ENCODE data around the gene COG2.
"Not testable (repeated sequence)": the region's sequence is repeated elsewhere in the genome, so short reads cannot be mapped to it uniquely, and the experiment has no call there.

COG2 gene

DNA sequence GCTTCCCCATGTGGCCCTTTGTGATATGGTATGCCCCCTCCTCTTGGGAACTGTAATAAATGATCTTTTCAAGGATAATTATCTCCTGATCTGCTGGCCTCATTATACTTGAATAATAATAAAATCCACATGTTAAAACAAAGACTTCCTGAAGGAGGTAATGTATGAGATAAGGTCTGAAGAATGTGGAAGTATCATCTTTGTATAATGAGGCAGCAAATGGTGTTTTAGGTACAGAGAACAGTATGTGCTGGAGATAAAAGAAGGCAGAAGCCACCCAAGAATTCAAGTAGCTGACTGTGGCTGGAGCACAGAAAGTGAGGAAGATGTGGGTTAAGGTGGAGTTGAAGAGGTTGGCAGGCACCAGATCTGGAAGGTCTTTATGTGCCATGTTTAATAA is 12.8 kb upstream of the COG2 start:
- DNase-seq: no peak

DNA sequence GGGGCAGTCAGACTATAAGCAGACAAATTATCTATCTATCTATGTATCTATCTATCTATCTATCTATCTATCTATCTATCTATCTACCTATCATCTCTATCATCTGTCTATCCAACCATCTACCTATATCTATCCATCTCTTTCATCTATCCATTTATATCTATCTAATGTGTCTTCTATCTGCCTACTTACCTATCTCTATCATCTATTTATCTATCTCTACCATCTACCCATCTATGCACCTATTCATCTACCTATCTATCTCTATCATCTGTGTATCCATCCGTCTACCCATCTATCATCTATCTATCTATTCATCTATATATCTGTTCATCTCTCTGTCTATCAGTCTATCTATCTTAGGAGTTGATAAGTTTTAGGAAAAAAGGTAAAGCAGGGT is 10.8 kb upstream of the COG2 start:
- DNase-seq: no peak

DNA sequence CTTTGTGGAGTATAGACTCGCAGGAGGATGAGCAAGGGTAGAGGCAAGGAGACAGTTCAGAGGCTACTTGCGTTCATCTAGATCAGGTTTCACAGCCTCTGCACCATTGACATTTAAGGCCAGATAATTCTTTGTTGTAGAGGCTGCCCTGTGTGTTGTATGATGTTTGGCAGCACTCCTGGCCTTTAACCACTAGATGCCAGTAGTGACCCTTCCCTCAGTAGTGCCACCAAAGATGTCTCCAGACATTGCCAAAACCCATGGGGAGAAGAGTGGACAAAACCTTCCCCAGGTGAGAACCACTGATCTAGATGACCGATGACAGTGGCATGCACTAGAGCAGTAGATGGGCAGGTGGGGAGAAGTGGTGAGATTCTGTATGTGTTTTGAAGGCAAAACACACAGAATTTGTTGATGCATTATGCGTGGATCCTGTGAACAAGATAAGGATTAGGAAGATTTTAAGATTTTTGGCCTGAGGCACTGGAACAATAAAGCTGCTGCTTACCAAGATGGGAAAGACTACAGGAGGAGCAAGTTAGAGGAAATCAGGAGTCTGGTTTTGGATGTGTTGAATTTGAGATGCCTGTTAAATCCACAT is 9.9 kb upstream of the COG2 start:
- no peak for DNase-seq

DNA sequence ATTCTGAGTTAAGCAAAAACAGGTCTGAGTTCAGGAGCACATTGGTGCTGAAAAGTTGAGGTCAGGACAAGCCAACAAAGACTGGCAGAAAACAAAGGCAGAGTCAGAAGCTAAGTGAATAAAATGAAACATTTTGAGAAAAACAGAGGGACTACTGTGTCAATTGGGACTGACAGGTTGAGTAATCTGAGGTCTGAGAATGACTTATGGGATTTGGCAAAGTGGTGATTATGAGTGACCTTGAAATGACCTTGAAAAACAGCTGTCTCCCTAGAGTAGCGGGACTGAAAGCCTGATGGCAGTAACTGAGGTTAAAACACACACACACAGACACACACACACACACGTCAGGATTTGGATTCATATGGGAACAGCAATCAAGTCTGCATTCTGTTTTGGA is 8.8 kb upstream of the COG2 start:
- no peak for DNase-seq

DNA sequence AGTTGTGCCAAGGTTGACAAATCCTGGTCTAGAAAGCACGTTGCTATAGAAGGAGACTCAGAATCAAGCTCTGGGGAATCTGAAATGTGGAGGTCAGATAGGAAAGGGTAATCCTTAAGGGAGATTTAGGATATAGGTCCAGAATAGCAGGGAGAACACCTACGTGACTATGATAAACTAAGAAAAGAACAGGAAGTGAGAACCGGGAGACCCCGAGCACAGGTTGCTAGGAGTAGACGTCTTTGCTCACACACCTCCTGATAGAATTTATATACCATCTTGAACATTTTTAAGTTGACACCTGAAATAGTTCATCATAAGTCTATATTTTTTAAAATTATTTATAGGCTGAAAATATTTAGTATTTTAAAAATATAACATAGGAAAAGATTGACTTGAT is 7.9 kb upstream of the COG2 start:
- DNase-seq: no peak

DNA sequence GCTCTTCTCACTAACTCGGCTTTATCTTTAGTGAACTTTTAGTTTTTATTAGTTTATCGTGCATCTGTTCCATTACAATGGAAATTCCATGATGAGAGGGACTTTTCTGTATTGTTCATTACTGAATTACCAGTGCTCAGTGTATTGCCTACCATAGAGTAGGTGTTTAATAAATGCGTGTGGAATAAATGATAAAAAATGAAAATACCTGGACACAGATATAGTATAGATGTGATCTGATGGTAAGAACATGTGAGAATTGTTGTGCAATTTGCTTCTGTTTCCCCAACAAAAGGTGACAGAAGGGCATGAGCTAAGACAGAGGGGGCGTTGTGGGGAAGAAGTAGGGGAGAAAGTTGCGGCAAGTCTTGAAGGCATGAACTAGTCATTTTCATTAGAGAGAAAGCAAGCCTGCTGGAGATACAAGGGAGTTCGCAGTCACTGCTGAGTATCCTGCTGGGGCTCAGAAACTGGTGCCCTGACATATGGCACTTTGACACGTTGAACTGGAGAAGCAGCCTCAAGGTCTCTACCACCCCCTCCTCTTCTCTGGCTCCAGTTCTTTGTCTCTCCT is 5.6 kb upstream of the COG2 start:
- no peak for DNase-seq

DNA sequence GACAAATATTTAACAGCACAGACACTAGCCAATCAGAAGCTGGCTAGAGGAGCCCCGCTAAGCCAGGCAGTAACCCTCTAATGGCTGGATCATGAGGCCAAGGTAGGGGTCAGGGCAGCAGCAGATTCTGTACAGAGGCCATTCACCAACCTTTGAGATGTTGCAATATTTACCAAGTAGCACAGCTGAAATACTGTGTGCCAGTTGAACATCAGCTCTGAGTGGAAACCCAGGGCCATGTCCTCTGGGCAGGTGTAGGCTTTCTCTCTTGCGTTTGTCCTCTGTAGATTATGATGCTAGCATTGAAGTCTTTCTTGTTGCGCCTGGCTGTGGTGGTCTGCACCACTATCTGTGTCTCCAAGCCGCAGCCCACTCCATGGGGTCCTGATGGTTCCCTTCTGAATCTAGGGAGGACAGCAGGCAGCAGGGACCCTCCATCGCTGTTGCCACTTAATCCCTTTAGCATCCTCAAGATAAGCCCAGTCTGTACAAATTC is 2.5 kb upstream of the COG2 start:
- no peak for DNase-seq

DNA sequence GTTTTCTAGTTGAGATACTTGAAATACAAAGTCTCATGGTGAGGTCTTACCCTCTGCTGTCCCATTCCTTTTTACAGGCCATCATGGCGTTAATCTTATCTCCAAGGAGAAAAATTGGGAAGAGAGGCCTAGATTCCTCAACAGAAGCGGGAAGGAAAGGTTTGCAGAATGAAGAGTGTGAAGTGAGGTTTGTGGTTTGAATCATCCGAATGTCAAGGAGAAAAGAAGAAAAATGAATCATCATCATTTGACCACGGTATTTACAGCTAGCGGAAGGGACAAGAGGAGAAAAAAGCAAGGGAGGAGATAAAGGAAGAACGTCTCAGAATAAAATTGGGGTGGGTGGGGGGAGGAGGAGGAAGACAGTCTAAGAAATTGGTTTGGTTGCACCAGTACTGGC is 935 bp upstream of the COG2 start:
- DNase-seq: no peak

DNA sequence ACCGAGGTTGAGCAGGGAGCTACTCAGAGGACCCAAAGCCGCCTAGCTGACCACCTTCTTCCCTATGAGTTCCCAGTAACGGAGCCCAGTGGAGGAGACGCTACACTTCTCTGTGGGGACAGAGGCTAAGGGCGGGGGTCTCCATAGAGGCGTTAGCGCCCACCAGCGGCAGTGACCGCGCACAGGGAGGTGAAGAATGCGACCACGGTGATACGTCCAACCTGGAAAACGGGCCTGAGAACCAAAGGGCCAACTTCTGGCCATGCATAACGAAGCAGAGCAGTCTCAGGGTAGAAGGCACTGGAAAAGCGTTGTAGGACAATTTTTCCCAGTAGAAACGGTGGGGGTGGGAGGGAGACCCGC is 400 bp upstream of the COG2 start:
- DNase-seq: no peak

DNA sequence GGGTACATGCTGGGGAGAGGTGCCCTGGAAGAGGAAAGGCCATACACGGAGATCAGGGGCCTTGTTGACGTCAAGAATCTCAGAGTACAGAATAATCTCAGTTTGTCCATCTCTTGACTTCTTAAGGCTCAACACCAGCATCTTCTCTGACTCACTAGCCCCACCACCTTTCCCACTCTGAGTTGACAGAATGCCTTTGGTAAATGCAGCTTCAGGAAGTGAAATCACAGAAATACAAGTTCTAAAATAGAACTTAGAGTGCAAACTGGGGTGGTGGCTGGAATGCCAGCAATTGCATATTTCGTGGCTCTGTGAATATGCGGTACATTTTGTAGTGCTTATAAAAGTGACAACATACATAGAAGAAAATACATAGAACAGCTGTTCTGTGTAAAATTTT is 1.6 kb downstream of the COG2 start:
- DNase-seq: no peak

DNA sequence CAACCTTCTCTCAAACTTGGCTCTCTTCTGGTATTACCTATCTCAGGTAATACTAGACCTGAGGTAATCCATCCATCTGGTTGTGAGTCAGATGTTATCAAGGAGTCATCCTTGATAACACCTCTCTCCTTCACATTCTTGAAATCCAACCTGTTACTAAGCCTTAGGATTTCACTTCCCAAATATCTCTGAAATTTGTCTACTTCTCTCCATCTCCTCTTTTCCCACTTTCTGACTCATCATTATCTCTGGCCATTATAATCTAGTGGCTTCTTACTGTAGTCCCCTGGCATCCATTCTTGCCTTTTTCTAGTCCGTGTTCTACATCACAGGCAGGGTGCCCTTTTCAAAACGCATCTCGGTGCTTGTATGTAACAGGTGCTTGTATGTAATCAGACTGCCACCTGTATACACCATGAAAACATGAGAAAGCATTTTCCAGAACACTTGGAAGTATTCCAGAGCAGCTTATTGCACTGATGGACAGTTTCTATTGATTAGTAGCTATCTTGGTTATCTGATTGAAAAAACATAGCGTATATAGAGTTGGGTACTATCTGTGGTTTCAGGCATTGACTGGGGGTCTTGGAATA is 4.5 kb downstream of the COG2 start:
- no peak for DNase-seq

DNA sequence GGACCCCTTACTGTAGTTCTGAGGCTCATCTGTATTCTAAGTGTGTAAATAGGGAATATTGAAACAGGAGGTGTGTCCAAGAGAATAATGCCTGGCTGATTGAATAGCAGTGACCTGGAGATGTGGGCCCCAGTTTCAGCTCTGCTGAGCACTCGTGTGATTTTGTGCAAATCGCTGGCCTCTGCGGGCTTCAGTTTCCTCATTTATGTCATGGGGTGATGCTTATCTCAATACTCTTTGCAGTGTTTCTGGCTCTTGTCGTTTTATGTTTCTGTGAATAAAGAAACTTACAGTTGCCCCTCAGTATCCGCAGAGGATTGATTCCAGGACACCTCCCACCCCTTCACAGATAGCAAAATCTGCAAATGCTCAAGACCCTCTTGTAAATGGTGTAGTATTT is 5.0 kb downstream of the COG2 start:
- no peak for DNase-seq

DNA sequence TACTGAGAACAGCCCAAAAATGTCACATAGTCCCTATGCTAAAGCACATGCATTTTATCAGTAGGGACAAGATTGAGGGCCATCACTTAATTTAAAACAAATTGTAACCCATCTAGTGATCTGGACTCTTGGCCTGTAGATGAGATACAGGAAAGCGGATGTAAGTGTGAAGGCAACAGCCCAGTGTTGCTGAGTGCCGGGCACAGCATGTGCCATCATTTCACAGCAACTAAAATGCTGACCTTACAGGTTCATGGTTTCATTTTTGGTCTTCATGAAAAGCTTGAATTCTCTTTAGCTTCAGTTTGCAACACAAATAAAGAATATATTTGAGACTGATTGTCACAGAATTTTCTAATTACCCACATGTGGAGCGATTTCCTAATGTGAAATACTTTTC is 5.8 kb downstream of the COG2 start:
- no peak for DNase-seq

DNA sequence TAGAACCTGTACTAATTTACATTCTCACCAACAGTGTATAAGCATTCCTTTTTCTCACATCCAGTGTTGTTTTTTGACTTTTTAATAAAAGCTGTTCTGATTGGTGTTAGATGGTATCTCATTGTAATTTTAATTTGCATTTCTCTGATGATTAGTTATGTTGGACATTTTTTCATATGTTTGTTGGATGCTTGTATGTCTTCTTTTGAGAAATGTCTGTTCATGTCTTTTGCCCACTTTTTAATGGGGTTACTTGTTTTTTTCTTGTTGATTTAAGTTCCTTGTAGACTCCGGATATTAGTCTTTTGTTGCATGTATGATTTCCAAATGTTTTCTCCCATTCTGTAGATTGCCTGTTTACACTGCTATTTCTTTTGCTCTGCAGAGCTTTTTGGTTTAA is 8.0 kb downstream of the COG2 start:
- DNase-seq: no peak

DNA sequence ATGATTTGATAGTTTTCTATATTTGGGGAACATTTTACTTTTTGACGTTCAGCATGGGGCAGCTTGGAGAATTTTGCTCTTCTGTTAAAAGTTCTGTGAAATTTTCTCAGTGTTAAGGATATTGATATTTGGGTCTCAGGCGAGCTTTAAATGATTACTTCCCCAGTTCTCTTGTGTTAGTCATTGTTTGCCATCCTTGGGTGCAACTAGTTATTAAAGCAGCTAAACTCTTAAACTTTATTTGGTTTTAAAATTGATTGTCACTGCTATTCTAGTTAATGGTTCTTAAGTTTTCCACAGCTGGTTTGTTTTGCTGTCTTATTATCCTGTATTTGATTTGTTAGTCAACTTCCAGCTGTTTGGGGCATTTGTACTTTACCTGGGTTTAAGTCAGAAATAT is 9.0 kb downstream of the COG2 start:
- DNase-seq: no peak

DNA sequence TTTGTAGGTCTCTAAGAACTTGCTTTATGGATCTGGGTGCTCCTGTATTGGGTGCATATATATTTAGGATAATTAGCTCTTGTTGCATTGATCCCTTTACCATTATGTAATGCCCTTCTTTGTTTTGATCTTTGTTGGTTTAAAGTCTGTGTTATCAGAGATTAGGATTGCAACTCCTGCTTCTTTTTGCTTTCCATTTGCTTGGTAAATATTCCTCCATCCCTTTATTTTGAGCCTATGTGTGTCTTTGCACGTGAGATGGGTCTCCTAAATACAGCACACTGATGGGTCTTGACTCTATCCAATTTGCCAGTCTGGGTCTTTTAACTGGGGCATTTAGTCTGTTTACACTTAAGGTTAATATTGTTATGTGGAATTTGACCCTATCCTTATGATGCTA is 14.4 kb downstream of the COG2 start:
- DNase-seq: not testable (repeated sequence)

DNA sequence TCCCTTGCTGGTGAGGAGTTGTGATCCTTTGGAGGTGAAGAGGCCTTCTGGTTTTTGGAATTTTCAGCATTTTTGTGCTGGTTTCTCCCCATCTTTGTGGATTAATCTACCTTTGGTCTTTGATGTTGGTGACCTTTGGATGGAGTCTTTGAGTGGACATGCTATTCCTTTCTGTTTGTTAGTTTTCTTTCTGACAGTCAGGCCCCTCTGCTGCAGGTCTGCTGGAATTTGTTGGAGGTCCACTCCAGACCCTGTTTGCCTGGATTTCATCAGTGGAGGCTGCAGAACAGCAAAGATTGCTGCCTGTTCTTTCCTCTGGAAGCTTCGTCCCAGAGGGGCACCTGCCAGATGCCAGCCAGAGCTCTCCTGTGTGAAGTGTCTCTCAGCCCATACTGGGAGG is 15.8 kb downstream of the COG2 start:
- DNase-seq: not testable (repeated sequence)

DNA sequence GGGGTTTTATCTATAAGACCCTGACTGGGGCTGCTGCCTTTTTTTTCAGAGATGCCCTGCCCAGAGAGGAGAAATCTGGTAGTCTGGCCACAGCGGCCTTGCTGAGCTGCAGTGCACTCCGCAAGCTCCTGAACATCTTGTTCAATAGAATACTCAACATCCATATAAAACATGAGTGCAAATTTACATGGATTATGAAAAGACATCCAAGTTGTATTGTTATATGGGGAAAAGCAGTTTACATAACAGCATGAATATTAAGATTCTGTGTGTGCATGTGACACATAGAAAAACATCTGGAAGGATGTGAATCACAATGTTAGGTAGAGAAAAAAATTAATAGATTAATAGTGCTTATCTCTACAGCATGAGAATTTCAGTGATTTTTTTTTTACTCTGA is 16.4 kb downstream of the COG2 start:
- DNase-seq: no peak

DNA sequence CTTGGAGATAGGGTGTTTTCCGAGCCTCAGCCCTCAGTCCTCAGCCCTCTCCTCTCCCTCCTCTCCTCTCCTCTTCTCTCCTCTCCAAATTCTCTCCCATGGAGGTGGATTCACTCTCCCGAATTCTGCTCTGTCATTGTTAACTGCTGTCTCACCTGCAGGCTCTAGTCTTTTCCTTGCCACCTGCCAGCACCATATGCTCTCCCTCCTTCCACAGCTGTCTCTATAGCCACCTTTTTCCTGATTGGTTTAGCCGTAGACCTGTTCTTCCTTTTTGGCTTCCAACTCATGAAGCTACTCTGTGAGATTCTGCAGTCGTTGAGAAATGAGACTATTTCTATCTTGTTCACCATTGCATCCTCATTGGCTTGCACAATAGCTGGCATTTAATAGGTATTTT is 19.7 kb downstream of the COG2 start:
- DNase-seq: no peak

DNA sequence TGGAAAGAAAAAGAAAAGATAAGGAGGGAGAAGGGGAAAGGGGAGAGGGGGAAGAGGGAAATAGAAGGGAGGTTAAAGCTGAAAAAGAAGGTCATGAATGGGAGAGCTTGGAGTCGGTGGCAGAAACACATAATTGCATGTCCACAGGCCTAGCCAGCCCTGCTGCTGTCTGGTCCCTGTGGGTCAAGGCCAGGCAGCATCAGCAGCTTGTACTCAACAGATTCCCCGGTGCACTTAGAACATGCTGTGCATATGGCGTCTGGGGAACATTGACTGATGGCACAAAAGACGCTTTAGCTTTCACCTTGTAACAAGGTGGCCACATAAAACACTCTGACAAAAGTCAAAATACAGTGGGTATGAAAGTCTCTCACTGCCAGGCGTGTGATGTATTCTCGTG is 25.9 kb downstream of the COG2 start:
- DNase-seq: no peak

DNA sequence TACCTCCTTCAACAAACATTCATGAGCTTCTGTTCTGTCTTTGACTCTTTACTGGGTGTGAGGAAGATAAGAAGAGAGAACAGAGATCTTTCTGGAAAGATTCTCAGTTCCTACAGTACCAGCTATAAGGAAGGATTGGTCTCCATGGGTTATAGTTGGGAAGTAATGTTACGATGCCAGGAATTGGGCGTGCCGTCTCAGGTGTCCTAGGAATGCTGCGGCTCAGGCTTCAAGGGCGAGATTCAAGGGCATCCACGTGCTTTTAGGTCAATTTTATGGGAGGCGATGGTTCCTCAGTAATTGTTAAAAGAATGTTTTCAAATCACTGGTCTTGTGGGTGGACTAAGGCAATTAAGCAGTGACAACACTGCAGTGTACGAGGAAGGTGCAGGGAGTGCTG is 27.3 kb downstream of the COG2 start:
- DNase-seq: no peak

DNA sequence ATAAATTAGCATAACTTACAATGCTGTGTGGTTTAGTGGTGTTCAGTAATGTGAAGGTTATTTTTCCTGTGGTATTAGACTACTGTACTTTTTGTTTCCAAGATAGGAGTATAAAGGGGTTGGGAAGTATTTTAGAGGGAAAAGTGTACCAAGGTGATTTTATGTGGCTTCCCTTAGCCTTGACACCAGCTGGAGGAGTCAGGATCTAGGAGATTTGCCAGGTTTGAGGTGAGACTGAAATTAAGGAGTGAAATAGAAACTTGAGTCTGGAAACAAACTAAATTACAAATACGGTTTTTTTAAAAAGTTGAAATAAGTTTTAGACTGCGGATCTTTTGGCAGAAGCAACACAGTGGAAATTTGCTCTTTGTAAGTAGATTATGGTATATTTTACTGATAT is 32.3 kb downstream of the COG2 start:
- no peak for DNase-seq

DNA sequence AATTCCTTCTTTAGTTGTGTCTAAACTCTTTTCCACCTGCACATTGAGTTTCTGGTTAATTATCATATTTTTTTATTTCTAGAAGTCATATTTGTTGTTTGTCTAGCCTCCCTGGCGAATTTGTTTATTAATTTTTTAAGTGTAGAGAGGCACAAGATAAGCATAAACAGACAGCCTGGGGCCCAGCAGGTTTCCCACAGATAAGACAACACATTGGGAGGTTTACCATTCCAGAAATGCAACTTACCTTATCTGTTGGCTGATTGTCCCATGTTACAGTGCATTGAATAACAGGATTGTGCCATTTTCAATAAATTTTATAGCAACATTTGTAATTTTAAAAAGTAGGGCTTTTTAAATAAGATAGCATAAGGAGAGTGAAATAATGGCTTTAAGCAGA is 34.9 kb downstream of the COG2 start:
- no peak for DNase-seq

DNA sequence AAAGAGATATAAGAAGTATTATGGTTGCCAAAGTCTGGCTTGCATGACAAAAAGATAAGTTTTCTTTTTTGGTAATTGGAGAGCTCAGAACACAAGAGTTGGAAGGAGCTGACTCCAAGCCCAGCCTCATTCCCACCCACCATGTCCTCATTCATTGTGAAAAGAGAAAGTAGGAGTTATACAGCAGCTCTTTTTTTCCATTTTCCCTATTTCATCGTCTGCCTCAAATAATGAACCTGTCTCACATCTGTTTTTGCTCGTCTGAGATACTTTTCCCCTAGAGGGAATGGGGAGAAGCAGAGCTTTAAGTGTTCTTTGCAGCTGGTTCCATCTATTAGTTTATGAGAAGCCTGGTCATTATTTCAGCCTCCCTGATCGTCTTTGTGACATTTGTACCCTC is 36.9 kb downstream of the COG2 start:
- DNase-seq: no peak

DNA sequence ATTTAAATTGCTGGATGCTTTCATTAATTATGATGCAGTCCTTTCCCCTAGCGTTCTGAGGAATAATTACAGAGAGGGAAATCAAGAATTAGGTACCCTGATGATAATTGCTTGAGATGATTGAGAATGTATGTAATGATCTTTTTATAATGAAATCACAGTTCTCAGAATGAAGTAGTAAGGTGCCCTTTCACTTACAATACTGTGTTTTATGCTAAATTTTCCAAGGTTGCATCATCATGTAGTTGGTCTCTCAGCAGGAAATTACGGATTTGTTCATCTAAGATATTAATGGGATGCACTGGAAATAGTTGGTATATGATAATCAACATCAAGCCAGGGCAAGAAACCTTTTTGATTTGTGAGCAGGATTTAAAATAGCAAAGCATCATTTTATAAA is 37.5 kb downstream of the COG2 start:
- DNase-seq: no peak

All from CD4-positive, alpha-beta T cell treated with Interleukin-17A for 4 hours (primary cell).